ENCODE measurements around the gene DNAH3. TPM values are rescaled to one million over a fixed set of nuclear protein-coding genes. Genes with fewer than 3 reads are reported as not detected.
"Not testable (repeated sequence)": the region's sequence is repeated elsewhere in the genome, so short reads cannot be mapped to it uniquely, and the experiment has no call there.

Gene DNAH3
- total RNA-seq, 1 donor from 2014 or later, result 0.02 TPM

DNA sequence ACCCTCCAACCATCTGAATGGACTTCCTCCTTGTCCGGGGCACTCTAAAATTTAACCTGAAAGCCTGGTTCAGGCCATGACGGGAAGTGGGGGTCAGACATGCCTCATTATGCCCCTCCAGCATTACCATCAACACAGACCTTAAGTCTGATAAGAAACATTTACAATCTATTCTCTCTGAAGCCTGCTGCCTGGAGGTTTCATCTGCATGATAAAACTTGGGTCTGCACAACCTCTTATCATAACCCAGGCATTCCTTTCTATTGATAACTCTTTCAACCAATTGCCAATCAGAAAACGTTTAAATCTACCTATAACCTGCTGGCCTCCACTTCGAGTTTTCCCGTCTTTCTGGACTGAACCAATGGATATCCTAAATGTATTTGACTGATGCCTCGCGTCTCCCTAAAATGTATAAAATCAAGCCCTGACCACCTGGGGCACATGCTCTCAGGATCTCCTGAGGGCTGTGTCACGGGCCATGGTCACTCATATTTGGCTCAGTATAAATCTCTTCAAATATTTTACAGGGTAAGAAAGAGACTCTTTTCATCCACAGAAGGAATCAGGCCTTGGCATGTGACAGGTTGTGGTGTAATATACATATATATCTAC is 204.5 kb downstream of the DNAH3 start:
- intact Hi-C loops (cut with micrococcal nuclease), result no loop called here

DNA sequence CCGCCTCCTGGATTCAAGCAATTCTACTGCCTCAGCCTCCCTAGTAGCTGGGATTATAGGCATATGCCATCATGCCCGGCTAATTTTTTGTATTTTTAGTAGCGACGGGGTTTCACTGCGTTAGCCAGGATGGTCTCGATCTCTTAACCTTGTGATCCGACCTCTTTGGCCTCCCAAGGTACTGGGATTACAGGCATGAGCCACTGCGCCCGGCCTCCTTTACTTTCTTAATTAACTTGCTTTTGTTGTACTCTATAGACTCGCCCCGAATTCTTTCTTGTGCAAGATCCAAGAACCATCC is 205.1 kb downstream of the DNAH3 start:
- intact Hi-C loops (cut with micrococcal nuclease), result loop anchor here (1.0 kb wide), 2 partner anchors 45 to 71 kb away; partner anchors contain the start of genes DCUN1D3 and LYRM1

DNA sequence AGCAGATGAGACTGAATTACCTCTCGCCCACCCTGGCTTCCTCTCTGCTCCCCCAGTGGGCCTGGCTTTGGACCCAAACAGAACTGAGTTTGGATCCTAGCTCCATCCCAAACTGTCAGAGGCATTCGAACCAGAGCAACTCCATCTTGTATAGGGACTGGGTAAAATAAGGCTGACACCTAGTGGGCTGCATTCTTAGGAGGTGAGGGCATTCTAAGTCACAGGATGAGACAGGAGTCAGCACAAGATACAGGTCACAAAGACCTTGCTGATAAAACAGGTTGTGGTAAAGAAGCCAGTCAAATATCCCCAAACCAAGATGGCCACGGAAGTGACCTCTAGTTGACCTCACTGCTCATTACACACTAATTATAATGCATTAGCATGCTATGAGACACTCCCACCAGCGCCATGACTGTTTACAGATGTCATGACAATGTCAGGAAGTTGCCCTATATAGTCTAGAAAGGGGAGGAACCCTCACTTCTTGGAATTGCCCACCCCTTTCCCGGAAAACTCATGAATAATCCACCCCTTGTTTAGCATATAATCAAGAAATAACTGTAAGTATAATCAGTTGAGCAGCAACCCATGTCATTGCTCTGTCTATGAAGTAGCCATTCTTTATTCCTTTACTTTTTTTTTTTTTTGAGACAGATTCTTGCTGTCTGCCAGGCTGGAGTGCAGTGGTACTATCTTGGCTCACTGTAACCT is 205.6 kb downstream of the DNAH3 start:
- intact Hi-C loops (cut with micrococcal nuclease), result loop anchor here (1.0 to 5.0 kb wide), 3 partner anchors 45 to 93 kb away; partner anchors contain the start of genes DCUN1D3 and LYRM1

DNA sequence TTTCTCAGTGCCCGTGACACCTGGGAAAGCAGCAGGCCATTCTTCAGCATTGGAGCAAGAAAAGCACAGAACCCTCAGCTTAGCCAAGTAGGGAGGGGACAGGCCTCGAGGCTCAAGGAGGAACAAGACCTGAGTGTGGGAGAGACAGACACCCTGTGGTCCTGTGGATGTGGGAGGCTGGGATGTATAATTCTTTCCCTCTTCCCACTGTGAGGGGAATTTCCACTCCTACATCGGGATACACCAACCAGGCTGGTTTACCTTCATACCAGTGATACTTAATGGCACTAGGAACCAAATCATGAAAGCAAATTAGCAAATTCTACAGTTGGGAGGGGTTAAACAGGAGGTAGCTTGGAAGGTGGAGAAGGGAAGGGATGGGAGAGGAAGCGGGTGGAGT is 208.4 kb downstream of the DNAH3 start:
- intact Hi-C loops (cut with micrococcal nuclease), result loop anchor here (5.0 kb wide), 1 partner anchor 90 kb away; no protein-coding TSS in a partner anchor

DNA sequence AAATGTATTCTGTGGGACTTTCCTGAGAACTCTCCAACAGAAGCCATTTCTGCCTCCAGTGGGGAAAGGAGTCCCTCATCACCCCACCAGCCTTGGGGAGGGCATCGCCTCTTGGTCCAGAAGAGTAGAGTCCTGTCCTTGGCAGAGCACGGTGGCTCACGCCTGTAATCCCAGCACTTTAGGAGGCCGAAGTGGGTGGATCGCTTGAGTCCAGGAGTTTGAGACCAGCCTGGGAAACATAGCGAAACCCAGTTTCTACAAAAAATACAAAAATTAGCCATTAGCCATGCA is 209.1 kb downstream of the DNAH3 start:
- intact Hi-C loops (cut with micrococcal nuclease), result loop anchor here (5.0 kb wide), 1 partner anchor 89 kb away; no protein-coding TSS in a partner anchor

DNA sequence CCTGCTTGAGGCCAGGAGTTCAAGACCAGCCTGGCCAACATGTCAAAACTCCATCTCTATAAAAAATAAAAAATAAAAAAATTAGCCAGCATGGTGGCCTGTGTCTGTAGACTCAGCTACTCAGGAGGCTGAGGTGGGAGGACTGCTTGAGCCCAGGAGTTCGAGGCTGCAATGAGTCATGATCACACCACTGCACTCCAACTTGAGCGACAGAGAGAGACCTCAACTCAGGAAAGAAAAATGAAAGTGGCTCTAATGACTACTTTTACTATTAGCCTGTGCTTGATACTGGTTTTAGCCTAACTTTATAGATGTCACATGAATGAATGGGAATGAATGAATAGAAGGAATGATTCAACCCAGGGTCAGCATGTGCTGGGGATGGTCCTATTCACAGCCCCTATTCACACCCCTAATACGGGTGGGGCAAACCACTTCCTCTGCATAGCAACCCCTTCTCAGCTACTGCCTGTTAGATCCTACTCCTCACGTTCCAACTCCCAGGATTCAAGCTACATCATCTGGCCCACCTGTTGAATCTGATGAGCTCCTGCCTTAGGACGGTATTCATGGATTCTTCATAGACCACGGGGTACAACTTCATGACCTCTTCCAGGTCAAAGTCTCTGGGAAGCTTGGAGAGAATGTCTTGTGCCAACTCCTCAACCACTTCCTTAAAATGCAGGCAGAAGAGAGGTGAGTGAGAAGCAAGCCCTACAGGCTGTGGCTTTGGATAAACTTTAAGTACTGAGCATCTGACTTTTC is 209.6 kb downstream of the DNAH3 start:
- intact Hi-C loops (cut with micrococcal nuclease), result loop anchor here (5.0 kb wide), 1 partner anchor 89 kb away; no protein-coding TSS in a partner anchor

DNA sequence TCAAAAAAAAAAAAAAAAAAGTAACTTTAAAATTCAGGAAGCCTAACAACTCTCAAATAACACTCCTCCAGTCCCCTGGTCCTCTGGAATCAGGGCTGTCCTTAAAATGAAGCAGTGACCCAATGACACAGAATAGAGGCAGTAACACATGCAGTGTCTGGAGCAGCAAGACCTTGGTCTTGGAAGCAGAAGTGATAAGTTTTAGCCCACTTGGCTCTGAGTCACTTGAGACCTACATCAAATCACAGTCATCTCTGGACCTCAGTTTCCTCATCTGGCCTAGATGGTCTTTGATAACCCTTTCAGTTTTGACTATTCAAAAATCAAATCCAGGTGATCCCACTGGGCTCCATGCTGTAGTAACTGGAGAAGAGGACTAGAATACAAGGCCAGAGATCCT is 211.0 kb downstream of the DNAH3 start:
- intact Hi-C loops (cut with micrococcal nuclease), result loop anchor here (5.0 kb wide), 1 partner anchor 87 kb away; no protein-coding TSS in a partner anchor

DNA sequence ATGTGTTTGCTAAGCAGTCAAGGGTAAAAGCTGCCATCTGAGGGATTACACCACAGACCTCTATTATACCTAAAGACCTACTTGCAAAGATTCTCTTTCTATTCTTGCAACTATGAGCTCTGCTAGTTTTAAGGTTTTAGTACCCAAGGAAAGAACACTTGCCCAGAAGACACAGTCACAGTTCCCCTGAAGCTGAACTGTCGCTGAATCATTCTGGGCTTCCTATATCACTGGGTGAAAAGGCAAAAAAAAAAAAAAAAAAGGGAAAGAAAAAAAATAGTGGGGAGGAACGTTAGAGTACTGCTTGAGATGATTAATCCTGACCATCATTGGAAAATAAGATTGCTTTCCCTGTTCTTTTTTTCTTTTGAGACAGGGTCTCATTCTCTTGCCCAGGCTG is 212.2 kb downstream of the DNAH3 start:
- intact Hi-C loops (cut with micrococcal nuclease), result no loop called here

DNA sequence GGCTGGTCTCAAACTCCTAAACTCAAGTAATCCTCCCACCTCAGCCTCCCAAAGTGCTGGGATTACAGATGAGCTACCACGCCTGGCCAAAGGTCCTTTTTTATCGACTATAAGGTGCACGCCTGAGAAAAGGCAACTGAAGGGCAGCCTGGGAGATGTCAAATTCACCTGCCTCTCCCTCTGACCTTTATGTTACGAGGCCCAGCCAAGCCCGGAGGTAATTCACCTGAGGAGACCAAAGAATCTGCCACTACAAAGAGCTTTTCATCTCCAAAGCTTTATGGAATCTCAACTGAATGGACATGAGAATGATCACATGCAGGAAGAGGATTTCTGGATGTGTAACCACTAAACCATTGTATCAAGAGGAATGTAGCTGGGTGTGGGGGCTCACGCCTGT is 212.9 kb downstream of the DNAH3 start:
- intact Hi-C loops (cut with micrococcal nuclease), result no loop called here

DNA sequence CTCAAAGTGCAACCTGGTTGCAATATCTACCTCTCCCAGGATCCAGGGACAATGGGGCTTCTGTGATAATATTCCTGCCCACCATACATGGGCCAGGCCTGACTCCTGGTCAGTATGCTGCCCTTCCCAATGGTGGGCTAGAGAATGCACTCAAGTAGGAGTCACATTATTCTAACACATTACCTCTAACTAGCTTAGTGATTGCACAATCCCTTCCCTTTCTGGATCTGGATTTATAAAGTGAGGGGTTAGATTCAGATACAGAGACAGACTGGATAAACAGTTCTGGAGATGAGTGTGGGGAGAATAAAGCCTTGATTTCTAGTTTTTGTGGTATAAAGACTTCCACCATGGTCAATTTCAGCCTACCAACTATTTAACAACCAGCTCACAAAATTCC is 217.1 kb downstream of the DNAH3 start:
- intact Hi-C loops (cut with micrococcal nuclease), result no loop called here

DNA sequence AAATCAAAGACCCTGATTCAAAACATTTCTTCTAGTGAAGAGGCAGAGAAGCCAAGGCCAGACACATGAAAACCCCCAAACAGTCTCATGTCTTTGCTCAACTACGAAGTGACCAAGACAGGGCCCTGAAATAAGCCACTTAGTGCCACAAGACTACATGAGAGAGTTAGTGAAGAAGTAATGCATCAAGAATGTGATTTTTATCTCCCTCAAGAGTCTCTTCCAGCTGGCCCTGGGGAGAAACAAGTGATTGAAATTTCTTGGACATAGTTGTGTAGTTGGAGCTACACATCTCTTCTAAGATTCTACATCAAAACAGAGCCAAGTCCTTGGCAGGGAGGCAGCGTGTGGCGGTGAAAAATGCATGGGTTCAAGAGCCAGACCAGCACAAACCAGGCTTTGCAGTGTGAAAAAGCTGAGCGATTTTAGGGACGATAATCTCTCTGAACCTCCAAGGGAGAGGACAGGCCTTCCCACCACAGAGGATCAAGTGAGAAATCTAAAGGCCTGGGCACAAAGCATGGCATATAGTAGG is 219.5 kb downstream of the DNAH3 start:
- intact Hi-C loops (cut with micrococcal nuclease), result no loop called here

DNA sequence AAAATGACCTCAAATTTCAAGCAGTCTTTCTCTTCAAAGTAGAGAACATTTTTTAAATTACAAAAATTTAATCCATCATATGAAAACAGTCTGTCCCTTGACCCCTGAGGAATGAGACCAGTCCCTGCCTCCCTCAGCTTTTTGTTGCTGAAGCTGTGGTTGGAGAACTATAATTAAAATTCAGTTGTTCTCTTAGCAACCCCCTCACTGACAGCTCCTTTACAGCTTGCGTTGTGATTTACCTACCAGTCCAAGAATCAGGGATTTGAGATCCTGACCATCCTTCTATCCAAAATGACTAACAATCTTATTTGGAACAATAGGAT is 220.3 kb downstream of the DNAH3 start:
- intact Hi-C loops (cut with micrococcal nuclease), result no loop called here

DNA sequence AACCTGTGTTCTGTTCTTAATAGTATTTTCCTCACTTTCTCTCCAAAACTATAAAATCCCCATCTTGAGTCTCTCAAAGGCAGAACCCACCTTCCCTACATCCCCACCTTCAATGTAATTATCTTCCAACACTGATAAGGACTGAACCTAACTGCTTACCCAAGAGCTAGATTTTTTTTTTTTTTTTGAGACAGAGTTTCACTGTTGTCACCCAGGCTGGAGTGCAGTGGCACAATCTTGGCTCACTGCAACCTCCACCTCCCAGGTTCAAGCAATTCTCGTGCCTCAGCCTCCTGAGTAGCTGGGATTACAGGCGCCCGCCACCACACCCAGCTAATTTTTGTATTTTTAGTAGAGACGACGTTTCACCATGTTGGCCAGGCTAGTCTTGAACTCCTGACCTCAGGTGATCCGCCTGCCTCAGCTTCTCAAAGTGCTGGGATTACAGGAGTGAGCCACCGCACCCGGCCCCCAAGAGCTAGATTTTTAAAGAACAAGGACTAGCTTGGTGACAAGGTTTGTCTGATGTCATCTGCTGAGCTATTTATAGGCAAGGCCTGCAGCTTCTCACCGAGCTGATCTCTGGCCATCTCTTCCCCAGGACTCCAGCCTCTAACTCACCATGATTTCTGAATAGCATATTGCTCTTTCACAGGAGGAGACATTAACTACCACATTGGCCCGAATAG is 220.8 kb downstream of the DNAH3 start:
- intact Hi-C loops (cut with micrococcal nuclease), result not testable (repeated sequence)

DNA sequence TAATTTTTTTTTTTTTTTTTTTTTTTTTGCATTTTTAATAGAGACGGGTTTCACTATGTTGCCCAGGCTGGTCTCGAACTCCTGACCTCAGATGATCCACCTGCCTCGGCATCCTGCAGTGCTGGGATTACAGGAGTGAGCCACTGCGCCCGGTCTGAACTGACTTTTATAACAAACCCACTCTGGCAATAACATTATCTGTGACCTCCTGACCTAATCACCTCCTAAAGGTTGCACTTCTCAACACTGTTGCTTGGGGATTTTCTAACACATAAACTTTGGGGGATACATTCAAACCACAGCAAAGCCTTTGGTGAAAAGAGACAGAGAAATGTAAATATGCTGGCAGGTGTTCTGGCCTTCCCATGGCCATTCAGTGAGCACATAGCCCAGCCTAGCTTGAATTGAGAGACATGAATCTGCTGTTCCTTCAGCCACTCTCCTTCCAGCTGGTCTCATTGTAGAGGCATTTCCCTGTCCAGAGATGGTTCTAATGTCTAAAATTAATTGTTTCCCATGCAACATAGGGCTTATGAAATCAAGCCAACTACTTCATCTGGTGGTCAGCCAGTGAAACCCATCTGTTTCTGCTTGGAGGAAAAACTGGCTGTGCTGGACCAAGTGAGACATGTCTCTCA is 221.8 kb downstream of the DNAH3 start:
- intact Hi-C loops (cut with micrococcal nuclease), result no loop called here

DNA sequence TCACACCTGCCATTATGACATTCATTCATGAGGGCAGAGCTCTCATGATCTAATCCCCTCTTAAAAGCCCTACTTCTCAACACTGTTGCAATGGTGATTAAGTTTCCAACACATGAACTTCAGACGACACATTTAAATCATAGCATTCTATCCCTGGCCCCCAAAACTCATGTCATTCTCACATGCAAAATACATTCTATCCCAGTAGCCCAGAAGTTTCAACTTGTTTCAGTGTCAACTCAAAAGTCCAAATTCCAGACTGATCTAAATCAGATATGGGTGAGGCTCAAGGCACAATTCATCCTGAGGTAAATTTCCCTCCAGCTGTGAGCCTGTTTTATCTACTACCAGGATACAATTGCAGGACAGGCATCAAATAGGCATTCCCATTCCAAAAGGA is 224.9 kb downstream of the DNAH3 start:
- intact Hi-C loops (cut with micrococcal nuclease), result no loop called here

DNA sequence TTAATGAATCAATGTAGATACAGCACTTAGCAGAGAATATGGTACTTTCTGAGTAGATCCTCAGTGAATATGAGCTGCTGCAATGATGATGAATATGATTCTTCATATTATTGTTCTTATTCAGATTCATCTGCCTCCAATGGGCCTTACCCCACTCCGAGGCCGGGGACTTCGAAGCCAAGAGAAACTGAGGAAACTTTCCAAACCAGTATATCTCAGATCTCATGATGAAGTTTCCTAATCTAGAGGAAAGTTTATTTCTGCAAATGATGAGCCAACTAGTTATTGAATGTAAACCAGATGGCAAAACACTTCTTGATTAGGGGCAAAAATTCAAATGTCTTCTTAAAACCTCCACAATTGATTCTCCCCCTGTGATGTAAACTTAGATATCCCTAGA is 226.8 kb downstream of the DNAH3 start:
- intact Hi-C loops (cut with micrococcal nuclease), result no loop called here

DNA sequence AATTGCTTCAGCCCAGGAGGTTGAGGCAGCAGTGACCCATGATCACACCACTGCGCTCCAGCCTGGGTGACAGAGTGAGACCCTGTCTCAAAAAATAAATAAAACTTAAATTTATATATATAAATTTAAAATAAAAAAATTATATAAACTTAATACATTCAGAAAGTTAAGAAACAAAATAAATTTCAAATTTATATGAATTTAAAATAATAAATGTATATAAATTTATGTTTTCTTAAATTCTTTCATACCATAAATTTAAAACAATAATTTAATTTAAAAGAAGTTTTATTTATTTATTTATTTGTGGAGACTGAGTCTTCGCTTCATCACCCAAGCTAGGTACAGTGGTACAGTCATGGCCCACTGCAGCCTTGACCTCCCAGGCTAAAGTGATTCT is 229.8 kb downstream of the DNAH3 start:
- intact Hi-C loops (cut with micrococcal nuclease), result no loop called here

DNA sequence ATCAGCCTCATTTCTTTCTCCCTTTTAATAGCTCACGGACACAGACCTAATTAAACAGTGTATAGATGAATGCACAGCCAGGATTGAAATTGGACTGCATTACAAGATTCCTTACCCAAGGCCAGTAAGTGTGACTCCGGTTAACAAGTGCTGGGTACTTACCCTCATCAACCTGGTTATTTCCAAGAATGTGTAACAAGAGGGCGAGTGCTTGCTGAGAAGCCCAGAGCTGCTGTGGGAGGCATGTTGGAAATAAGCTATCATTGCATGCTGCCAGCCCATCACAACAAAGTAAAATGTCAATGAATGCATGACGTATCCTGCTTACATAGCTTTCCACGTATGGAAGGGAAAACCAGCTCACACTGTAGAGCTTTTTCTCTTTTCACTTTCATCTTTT is 230.6 kb downstream of the DNAH3 start:
- intact Hi-C loops (cut with micrococcal nuclease), result no loop called here

DNA sequence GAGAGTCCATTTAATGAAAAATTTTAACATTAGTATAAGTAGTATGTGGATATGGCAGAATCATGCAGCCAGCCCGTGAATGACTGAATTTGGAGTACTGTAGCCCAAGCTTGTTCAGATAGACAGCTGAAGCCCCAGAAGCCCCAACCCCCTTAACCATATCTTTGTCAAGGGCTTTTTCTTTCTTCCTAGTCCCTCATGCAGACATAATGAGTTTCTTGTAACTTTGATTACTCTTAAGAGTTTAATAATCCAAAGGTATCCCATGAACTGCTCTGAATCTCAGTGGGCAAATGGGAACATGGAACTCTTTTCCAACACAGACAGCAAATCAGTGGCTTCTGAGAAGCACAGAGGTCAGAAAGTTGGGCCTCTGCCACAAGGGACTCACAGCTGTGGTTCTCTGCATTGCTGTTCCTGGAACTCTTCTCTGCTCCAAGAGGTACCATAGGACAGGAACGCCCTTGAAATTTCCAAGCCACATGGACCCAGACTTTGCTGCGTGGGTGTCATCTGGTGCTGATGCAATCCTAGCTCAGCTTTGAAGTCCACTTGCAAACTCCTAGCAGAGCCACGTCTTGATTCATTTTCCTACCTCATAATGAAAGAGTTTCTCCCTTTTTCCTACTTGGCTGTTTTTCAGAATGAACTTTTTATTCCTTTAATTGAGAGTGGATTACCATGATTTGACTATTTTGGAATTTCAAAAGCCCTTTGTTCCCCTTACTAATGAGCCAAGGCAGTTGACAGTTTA is 232.0 kb downstream of the DNAH3 start:
- intact Hi-C loops (cut with micrococcal nuclease), result no loop called here

DNA sequence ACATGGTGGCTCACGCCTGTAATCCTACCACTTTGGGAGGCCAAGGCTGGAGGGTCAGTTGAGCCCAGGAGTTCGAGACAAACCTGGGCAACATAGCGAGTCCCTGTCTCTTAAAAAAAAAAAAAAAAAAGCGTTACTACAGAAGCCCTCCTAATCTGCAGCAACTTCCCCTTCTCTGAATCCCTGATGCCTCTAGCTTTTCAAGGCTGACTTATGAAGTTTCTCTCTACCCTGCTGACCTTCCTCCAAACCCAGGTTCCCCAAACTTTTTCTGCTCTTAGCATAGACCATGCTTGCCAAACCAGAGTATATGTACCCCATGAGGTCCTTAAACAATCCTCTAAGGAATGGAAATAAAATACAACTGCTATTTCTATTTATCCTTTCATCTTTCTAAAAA is 233.7 kb downstream of the DNAH3 start:
- intact Hi-C loops (cut with micrococcal nuclease), result no loop called here

DNA sequence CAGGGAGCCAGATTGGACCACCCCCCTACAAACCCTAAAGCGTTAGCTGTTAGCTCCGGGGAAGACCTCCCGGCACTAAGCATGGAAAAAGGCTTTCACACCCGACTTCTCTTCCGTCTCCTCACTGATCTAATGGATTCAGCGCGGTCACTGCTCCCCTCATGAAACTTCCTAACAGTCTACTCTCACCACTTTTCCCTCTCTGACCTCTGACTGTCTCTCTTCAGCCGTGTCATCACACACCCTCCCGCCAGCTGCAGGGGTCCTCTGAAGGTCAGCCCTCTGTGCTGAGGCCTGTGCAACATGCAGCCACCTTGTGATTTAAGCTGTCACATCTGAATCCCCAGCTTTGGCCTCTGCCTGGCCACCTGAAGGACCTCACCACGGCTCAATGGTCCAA is 234.4 kb downstream of the DNAH3 start:
- intact Hi-C loops (cut with micrococcal nuclease), result no loop called here

All from T-helper 2 cell treated with Interferon-gamma antibody and Interleukin-4, amounts not matched to agents 100 ng/mL and 5 ng/mL, for 36 hours (primary cell).